Stimulated activated CD4-positive, alpha-beta T cell treated with anti-CD3 and anti-CD28 coated beads, Interleukin-2, amount 100 ng/mL, for 24 hours (primary cell): ENCODE results near the gene KRT3.

ENCODE experiments used
- DNase-seq, 2 donors: peaks; one replicate each; pipeline ENCODE4 v3.0.0-alpha.2; 2020

Gene KRT3

GRCh38 chr12:52826611-52827498 lies 30.9 kb upstream of the KRT3 start:
- no peak for DNase-seq

GRCh38 chr12:52825961-52826360 lies 30.0 kb upstream of the KRT3 start:
- DNase-seq, result no peak

GRCh38 chr12:52824741-52825410 lies 29.0 kb upstream of the KRT3 start:
- no peak for DNase-seq

GRCh38 chr12:52823761-52824450 lies 28.0 kb upstream of the KRT3 start:
- no peak for DNase-seq

GRCh38 chr12:52822771-52823510 lies 27.0 kb upstream of the KRT3 start:
- DNase-seq, result no peak

GRCh38 chr12:52821826-52822660 lies 26.1 kb upstream of the KRT3 start:
- DNase-seq, result no peak

GRCh38 chr12:52821071-52821730 lies 25.3 kb upstream of the KRT3 start:
- DNase-seq, result no peak

GRCh38 chr12:52820521-52820920 lies 24.6 kb upstream of the KRT3 start:
- DNase-seq, result no peak

GRCh38 chr12:52819731-52820510 lies 24.0 kb upstream of the KRT3 start:
- DNase-seq, result no peak

GRCh38 chr12:52818887-52819420 lies 23.0 kb upstream of the KRT3 start:
- DNase-seq, result no peak

GRCh38 chr12:52818388-52818787 lies 22.5 kb upstream of the KRT3 start:
- no peak for DNase-seq

GRCh38 chr12:52817699-52818238 lies 21.9 kb upstream of the KRT3 start:
- no peak for DNase-seq

- DNase-seq, result no peak
Measured at GRCh38 chr12:52817003-52817698, 21.2 kb upstream of the KRT3 start.

- no peak for DNase-seq
Measured at GRCh38 chr12:52815676-52816588, 20.0 kb upstream of the KRT3 start.

- DNase-seq, result no peak
Measured at GRCh38 chr12:52815161-52815560, 19.2 kb upstream of the KRT3 start.

GRCh38 chr12:52814710-52815155 lies 18.8 kb upstream of the KRT3 start:
- no peak for DNase-seq

- DNase-seq, result no peak
Measured at GRCh38 chr12:52813885-52814709, 18.2 kb upstream of the KRT3 start, which contains the start of gene KRT4. KRT4 (minus strand) TSS chr12:52814116; CDS start chr12:52814058, 58 bp downstream.
